Activated T-helper 1 cell treated with anti-CD3 and anti-CD28 coated beads, Interleukin-2, amount 50 U/mL, for 16 hours (primary cell): Measurements from ENCODE around the gene TMEFF1.
"Not testable (repeated sequence)": the region's sequence is repeated elsewhere in the genome, so short reads cannot be mapped to it uniquely, and the experiment has no call there.

ENCODE experiments used
- DNase-seq, 2 donors: peaks; one replicate each; pipeline ENCODE4 v3.0.0-alpha.2; 2020; ENCODE audit warnings: low read depth in 1 of 2, low spot score in 1 of 2

The TMEFF1 gene

DNA sequence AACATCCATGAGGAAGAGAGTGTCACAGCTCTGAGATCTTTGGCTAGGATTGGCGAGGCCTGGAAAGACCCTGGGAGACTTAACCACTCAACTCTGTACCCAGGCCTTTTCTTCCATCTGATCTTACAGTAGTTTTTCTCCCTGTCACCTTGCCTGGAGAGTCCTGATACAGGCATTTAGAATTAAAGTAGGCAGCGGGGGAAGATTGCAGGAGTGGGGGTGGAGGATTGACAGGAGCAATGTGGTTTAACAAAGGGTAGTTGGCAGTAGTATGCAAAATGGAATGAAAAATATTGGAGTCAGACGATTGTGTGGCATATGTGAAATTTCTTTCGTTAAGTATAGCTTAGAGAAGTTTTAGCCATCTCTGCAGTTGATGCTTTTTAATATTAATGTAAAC is 16.9 kb downstream of the TMEFF1 start:
- no peak for DNase-seq

DNA sequence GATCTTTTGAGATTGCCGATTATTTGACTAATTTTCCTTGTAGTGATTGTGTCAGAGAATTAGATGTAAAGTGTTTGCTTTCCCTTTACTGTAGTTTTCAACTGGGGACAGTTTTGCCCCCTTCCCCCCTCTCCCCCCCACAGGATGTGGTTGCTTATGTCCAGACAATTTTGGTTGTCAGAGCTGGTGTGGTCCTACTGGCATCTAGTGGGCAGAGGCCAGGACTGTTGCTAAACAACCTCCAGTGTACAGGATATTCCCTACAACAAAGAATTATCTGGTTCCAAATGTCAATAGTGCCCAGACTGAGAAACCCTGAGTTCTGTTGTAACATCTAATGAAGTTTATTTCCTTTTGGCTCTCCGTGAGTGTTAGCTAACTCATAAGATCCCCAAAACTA is 20.0 kb downstream of the TMEFF1 start:
- DNase-seq = no peak

DNA sequence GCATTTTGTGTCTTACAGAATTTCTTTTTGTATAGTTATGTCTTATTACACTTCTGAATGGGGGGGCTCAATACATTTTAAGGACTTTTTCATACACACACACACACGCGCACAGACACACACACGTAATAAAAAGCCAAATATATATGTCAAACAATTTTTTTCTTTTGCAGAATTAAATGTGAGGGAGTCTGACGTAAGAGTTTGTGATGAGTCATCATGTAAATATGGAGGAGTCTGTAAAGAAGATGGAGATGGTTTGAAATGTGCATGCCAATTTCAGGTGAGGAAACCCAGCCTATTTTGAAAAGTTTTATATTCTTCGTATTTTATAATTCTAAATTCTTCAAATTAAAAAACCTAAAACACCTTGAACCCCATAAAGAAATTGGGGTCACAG is 25.6 kb downstream of the TMEFF1 start:
- no peak for DNase-seq

DNA sequence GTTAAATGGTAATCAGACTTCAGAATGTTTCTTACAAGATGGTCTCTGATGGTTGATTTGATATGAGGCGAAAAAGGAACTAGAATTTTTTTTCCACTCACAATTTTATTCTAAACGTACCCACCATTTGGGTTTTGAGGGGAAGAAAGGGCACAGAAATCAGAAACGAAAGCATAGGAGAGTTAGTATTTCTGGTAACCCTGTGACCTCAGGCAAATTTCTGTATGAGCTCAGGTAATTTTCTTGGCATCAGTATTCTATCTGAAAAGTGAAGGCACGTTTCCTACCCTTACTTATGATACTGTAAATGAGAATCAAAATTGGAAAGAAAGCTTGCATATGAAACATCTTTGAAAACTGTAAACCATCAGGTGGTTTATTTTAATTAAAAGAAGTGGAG is 26.5 kb downstream of the TMEFF1 start:
- no peak for DNase-seq

DNA sequence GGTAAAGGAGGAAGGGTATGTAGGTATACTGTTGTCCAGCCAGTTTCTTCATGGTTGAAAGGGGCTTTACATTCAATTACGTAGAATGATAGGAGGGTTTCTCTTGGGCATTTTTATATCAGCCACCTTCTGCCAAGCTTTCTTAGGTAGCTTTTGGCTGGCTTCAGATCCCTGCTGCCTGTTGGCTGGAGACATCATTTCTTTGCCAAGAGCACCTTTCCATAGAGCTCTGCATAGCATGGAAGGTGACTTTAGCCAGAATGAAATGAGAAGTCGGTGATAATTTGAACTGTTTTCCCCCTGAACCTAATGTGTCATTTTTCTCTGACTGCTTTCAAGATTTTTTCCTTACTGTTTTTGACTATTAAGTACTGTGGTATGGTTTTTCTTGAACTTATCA is 26.9 kb downstream of the TMEFF1 start:
- DNase-seq = no peak

DNA sequence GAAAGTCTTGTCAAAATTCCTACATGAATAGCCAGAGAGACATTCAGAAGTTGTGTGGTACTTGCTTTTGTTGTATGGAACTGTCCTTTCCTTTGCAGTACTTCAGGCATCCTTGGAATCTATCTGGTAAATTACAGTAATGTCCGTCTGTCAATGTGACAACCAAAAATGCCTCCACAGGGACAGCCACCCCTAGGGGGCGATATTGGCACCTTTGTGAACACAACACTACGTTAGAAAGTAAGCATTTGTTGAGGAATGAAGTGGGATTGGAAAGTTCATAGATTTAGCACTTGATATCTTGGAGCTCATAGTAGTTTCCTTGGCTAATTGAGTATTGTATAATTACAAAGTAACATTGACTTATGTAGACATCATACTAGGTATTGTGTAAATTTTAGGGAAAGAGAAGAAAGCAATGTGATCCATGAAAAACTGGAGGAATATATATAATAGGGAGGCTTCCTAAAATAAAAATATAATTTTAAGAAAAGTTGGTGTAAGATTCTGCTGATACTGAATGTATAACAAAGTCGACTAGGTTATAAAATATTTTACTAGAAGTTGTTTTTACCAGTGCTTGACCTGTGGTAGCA is 32.7 kb downstream of the TMEFF1 start:
- peak; percentile 27 to 30 for DNase-seq

DNA sequence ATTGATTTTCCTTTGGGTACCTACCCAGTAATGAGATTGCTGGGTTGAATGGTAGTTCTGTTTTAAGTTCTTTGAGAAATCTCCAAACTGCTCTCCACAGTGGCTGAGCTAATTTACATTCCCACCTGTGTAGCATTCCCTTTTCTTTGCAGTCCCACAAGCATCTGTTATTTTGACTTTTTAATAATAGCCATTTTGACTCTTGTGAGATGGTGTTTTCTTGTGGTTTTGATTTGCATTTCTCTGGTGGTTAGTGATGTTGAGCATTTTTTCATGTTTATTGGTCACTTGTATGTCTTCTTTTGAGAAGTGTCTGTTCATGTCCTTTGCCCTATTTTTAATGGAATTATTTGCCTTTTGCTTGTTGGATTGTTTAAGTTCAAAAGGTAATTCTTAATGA is 34.4 kb downstream of the TMEFF1 start:
- DNase-seq = not testable (repeated sequence)

DNA sequence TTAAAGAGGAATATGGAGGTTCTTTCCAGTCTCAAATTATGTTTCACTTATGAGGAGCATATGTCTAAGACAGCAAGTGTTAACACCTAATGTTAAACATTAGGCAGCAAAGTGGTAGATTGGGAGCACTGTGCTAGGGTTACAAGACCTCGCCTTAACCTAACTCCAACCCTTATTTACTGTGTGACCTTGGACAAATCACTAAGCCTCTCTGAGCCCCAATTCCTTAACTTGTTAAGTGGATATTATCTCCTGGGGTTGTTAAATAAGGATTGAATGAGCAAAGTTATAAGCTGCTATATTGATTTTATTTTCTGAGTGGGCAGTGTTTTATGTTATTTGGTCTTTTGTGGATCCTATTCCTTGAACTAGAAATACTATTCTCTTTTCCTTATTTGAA is 38.3 kb downstream of the TMEFF1 start:
- no peak for DNase-seq

DNA sequence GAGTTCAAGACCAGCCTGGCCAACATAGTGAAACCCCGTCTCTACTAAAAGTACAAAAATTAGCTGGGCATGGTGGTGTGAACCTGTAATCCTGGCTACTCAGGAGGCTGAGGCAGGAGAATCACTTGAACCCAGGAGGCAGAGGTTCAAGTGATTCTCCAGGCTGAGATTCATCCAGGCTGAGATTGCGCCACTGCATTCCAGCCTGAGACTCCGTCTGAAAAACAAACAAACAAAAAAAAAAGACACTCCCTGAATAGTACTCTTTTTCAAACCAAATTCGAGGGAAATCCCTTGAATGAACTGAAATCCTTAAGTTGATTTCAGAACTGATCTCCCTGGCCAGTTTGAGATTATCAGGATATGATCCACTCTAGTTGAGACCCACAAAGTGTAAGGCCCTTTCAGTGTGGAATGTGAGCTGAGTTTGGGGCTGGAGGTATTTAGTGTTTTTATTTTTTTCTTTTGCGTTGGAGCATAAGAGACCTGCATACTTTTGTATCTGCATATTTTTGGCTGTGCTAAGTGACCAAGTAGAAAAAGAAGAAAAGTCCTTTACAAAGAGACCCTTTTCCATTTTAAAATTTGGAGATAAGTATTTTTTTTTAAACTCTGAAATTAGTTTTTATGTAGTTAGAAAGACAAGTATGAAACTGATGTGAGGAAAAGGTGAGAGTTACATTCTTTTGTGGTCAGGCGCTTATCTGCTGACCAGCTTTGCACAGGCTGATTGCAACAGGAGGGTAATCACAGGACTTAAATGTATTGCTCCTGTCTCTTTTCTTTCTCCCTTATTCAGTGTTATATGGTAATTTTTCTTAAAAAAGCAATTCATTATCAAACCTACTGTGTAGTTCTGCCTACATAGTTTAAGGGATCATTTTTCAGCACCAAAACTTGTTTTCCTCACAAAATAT is 42.9 kb downstream of the TMEFF1 start:
- DNase-seq = no peak

DNA sequence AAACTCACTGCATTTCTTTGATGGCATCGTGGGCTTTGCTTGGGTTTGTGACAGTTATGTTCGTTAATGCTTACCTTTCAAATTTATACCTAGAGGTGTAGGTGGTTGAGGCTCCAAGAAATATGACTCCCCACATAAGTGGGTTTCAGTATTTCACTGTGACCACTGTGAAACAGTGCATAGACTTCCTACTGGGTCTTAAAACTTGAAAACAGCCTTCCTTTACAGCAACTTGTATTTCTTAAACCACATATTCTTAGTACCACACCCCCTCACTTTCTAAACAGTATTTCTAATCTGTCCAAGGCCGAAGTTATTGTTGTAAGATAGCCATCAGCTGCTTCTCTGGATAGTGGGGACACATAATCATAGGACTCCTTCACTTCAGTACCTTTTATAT is 48.3 kb downstream of the TMEFF1 start:
- no peak for DNase-seq

DNA sequence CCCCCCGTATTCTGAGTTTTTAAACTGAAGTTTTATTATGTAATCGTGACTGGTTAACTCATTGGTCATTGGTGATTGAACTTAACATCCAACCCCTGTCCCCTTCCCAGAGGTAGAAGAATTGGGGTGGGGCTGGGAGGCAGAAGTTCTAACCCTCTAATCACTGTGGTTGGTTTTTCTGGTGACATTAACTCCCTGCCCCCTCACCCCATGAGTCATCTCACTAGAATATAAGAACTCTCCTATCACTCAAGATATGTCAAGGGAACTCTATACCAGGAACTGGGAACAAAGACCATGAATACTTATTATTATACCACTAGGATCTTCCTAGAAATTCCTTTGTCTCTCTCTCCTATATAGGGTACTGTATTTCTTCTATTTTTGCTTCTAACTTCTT is 52.6 kb downstream of the TMEFF1 start:
- DNase-seq = no peak

DNA sequence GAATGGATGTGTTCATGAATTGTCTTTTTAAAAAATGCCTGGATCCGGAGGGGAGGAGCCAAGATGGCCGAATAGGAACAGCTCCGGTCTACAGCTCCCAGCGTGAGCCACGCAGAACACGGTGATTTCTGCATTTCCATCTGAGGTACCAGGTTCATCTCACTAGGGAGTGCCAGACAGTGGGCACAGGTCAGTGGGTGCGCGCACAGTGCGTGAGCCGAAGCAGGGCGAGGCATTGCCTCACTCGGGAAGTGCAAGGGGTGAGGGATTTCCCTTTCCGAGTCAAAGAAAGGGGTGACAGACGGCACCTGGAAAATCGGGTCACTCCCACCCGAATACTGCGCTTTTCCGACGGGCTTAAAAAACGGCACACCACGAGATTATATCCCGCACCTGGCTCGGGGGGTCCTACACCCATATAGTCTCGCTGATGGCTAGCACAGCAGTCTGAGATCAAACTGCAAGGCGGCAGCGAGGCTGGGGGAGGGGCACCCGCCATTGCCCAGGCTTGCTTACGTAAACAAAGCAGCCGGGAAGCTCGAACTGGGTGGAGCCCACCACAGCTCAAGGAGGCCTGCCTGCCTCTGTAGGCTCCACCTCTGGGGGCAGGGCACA is 54.3 kb downstream of the TMEFF1 start:
- not testable (repeated sequence) for DNase-seq

DNA sequence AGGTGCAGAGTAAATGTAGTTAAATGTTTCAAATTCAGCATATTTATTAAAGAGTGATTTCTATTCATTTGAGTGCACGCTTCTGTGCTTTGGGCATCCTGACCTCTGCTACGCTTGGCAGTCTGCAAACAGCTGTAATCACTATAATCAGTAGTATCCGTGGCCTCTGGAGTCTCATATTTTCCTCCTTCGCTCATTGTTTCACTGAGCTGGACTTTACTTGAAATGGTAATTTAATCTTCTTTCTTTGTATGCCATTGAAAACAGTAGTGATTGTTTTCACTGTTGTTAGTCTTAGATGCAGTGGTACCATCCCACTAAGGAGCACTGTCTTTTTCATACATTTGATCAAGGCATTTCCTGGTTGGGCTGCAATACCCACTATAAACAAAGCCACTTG is 61.5 kb downstream of the TMEFF1 start:
- no peak for DNase-seq

DNA sequence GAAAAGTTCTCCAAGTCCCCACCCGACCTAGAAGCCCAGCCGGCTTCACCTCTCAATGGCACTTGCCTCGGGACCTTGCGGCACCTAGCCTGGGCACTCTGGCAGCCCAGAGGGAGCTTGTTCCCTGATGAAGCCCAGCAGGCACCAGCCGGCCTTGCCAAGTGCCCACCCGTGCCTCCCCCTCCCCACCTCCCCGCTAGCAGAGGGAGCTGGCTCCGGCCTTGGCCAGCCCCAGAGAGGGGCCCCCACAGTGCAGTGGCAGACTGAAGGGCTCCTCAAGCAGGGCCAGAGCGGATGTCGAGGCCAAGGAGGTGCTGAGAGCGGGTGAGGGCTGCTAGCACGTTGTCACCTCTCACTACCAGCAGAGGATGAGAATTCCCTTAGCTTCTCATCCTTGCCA is 67.4 kb downstream of the TMEFF1 start:
- DNase-seq = no peak

DNA sequence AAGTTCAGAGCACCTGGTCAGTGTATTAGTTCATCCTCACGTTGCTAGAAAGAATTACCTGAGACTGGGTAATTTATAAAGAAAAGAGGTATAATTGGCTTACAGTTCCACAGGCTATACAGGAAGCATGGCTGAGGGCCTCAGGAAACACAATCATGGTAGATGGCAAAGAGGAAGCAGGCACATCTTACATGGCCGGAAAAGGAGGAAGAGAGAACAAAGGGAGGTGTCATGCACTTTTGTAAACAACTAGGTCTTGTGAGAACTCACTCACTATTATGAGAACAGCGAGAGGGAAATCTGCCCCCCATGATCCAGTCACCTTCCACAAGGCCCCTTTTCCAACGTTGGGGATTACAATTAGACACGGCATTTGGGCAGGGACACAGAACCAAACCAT is 76.1 kb downstream of the TMEFF1 start:
- DNase-seq = no peak

DNA sequence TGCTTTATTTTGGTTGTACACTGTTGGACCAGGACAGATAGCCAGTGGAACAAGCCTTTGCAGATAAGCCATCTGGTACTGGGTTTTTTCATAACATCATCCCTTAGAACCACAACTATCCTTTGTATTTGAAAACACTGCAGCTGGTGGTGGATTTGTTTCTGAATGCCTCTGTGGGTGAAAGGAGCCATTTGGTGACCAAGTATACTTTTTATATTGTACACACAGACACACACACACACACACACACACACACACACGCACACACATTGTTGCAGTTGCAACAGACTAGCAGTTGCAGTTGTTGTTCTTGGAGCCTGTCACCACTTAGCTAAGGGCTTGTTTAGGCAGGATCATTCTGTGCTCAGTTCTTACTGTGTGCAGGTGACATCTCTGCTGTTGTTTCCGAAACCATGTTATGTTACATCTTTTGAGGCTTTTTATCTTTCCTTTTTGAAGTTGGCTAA is 82.0 kb downstream of the TMEFF1 start:
- no peak for DNase-seq

DNA sequence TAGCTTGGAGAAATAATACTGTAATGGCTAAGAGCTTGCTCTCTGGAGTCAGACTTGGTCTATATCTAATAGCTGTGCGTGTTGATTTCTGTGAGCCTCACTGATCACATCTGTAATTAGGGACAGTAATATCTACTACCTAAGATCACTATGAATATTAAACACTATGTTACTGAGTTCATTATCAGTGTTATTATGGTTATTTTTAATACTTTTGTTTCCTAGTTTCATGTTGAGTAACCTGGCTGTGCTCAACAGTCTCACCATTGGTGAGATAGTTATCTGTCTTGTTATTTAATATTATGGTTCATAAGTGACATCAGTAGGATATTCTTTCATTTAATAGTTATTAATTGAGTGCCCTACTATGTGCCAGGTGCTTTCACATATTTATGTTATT is 82.5 kb downstream of the TMEFF1 start:
- DNase-seq = no peak

DNA sequence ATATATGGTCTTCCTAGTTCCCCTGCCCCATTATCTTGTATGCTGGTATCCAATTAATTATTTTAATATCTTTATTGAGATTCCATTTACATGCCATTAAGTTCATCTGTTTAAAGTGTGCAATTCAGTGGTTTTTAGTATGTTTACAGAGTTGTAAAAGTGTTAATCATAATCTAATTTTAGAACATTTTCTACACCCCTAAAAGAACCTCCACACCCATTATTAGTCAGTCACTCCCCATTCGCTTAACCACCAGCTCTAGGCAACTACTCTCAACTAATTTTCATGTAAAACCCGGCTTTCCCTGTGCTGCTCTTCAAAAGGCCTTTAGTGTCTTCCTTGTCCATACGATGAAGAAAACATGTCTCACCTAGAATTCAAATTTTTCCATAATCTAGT is 84.1 kb downstream of the TMEFF1 start:
- DNase-seq = no peak

DNA sequence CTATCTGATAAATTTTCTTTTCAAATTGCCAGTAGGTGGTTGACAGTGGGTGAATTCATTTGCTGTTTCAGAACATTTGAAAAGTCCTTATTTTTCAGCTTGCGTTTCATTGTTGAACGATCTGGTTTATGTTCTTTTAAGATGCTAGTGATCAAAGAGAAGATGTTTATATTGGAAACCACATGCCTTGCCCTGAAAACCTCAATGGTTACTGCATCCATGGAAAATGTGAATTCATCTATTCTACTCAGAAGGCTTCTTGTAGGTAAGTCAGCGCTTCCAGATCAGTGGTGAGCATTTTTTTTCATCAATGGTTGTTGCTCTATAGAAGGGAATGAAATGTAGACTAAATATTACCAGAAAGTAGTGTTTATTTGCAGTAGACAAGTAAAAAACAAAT is 88.3 kb downstream of the TMEFF1 start:
- no peak for DNase-seq

DNA sequence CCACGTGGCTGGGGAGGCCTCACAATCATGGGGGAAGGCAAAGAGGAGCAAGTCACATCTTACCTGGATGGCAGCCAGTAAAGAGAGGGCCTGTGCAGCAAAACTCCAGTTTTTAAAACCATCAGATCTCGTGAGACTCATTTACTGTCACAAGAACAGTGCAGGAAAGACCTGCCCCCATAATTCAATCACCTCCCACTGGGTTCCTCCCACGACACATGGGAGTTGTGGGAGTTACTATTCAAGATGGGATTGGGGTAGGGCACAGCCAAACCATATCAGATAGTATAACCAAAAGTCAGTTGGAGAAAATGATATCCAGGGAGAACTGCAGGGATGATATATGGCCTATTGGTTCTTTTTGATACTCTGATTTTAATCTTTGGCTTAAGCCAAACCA is 94.9 kb downstream of the TMEFF1 start:
- DNase-seq = no peak

DNA sequence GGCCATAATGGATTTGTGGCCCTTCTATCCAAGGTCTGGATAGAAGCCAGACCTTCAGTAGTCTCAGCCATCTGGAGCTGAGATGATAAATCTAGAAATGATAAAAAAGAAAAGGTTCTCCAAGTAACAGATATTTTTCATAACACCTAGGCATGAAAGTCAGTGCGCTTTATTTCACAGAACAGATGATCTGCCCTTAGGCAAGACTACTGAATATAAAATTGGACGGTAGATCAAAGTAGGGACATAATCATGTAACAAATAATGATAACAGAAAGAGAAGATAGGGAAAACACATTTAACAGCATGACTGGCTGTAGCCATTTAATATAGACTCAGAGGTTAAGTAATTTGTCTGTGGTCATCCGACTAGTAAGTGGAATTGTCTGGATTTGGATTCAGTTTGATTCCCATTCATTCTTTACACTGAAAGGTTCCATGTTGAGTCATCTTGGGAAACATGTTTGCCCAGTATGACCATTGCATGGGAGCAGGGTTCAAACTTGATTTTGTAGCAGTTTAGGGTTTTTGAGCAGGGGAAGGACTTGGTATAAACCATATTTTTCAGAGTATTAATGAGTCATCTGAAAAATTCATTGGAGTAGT is 100.8 kb downstream of the TMEFF1 start:
- no peak for DNase-seq

DNA sequence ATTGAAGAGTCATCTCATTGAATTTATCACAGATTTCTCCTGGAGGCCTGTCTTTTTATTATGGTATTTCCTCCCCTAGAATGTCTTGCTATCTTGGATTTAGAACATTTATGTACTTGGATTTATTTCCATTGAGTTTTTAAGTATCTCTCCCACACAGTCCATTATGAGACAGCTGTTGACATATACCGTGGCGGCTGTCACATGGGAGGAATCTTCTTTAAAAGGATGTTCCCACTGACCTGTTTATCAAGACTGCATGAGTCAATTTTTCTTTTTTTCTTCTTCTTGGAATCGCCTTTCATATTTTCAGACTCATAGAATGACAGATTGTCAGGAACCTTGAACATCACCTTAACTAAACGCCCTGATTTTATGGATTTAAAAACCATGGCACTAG is 102.1 kb downstream of the TMEFF1 start:
- no peak for DNase-seq
